RCC 7860 (cell line): ENCODE data around the gene MICALL2.
"Not testable (repeated sequence)": the region's sequence is repeated elsewhere in the genome, so short reads cannot be mapped to it uniquely, and the experiment has no call there.

Experiments used
- DNase-seq: peaks from one replicate; pipeline ENCODE4 v3.0.0-alpha.2; 2015; ENCODE audit warnings: low spot score
- FAIRE-seq: peaks from 2 replicates; lab custom pipeline; 2012; peaks lifted over from hg19 to GRCh38; lab: Jason Lieb, UNC

MICALL2 gene

DNA sequence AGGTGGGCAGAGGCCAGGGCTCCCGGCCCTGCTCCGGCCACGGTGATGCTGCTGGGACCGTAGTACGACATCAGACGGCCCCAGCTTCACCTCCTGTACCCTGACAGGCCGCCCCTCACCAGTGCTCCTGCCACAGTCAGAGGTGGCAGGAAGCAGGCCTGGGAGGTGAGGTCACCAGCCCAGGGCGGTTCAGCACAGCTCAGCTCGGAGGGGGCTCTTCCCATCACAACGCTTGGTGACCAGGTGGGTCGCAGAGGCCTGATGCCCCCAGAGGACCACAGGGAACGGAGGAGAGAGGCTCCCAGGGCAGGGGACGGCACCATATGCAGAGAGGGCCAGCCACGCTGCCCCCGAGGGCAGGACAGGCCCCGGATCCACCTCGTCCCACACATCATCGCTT is 8.8 kb downstream of the MICALL2 start:
- no peak for DNase-seq
- no peak for FAIRE-seq

- FAIRE-seq, result no peak
- no peak for DNase-seq
Measured at GRCh38 chr7:1449951-1450350, 9.3 kb downstream of the MICALL2 start.

- no peak for DNase-seq
- no peak for FAIRE-seq
Measured at GRCh38 chr7:1449501-1449900, 9.8 kb downstream of the MICALL2 start.

GRCh38 chr7:1448958-1449357 is 10.3 kb downstream of the MICALL2 start:
- FAIRE-seq (no peak), DNase-seq (no peak)

GRCh38 chr7:1447551-1448244 is 11.6 kb downstream of the MICALL2 start:
- DNase-seq (no peak), FAIRE-seq (no peak)

DNA sequence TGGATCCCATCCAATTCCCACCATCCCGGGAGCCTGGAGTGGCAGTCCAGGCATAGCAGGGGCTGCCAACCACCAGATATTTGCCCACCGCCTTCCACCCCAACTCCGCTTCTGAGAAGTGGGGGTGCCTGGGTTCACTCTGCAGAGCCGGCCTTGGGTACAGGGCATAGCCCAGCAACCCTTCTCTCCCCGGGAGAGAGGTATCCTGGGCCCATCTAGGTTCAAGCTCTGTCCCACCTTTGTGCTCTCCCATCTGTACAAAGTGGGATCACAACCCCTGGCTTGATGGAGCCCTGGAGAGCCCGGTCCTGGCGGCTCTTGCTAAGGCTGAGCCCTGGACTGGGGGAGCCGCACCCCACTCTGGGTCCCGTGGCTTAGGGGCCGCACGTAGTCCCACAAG is 12.2 kb downstream of the MICALL2 start:
- no peak for DNase-seq
- no peak for FAIRE-seq

GRCh38 chr7:1446620-1447032 is 12.6 kb downstream of the MICALL2 start:
- no peak for FAIRE-seq
- no peak for DNase-seq

- not testable (repeated sequence) for DNase-seq, FAIRE-seq
Measured at GRCh38 chr7:1446026-1446425, 13.2 kb downstream of the MICALL2 start.

GRCh38 chr7:1445341-1445740 is 13.9 kb downstream of the MICALL2 start:
- no peak for FAIRE-seq
- no peak for DNase-seq

DNA sequence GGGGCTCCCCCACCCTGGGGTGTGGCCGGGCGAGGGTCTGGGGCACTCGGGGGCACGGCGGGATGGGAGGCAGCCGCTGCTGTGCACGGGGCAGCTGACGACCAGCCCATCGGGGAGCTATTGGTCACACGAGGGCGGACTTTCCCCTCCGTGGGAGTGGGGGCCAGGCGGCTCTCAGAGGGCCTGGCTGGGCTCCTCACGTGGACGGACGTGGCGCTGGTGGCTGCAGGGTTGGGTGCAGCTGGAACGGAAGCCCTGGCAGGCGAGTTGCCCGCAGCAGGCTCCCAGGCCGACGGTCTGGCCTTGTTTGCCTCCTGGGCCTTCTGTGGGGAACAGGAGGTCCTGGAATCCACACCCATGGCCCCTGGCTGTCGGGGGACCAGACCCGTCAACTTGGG is 14.3 kb downstream of the MICALL2 start:
- DNase-seq, result no peak
- FAIRE-seq, result no peak

- FAIRE-seq, result no peak
Measured at GRCh38 chr7:1444214-1444924, 14.9 kb downstream of the MICALL2 start.

DNA sequence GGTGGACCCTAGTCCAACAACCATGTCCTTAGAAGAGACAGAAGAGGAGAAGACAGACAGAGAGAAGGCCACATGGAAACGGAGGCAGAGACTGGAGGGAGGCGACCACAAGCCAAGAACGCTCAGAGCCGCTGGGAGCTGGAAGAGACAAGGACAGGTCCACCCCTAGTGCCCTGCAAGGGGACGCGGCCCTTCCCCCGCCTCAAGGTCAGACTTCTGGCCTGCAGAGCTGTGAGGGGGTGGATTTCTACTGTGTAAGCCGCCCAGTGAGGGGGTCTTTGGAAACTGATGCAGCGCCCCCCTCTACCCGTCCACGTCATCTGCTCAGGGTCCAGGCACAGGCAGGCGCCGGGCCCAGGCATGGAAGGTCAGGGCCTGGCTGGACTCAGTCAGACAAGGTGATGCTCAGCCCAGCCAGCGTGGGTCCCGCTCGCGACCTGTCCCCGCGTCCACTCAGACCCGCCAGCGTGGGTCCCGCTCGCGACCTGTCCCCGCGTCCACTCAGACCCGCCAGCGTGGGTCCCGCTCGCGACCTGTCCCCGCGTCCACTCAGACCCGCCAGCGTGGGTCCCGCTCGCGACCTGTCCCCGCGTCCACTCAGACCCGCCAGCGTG is 15.6 kb downstream of the MICALL2 start:
- not testable (repeated sequence) for FAIRE-seq

More at GRCh38 chr7:1444214-1444924, 14.9 kb downstream of the MICALL2 start:
- no peak for DNase-seq

GRCh38 chr7:1442355-1443124 is 16.7 kb downstream of the MICALL2 start:
- DNase-seq (no peak), FAIRE-seq (no peak)

More for the DNA sequence above, 15.6 kb downstream of the MICALL2 start:
- DNase-seq, result not testable (repeated sequence)

DNA sequence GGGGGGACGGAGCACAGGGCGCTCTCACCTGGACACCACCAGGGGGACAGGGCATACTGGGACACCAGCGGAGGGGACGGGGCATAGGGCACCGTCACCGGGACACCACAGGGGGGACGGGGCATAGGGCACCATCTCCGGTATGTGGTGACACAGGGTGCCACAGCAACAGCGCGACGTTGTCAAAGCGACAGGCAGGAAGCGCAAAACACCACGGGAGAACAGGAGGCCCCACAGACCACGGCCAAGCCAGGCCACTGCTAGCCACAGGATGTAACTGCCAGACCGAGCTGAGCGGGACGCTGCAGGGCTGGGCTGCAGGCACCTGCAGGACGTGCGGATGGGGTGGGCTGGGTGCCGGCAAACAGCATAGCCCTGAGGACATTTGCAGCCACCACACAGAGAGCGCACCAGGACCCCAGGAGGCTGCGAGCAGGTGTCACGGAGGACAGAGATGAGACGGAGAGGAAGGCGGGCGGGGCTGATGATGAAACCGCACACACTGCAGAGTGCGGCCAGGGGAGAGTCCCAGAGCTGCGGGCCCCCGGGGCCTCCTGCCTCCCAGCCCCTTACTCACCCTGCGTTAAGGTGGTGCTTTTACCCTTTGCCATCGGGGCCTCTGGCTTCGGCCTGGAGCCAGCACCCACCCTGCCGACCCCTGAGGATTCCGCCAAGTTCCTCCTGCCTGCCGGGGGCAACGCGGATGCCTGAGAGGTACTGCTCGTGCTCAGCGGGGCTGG is 17.5 kb downstream of the MICALL2 start:
- DNase-seq (no peak), FAIRE-seq (no peak)

- FAIRE-seq (no peak), DNase-seq (no peak)
Measured at GRCh38 chr7:1440620-1441019, 18.6 kb downstream of the MICALL2 start.

DNA sequence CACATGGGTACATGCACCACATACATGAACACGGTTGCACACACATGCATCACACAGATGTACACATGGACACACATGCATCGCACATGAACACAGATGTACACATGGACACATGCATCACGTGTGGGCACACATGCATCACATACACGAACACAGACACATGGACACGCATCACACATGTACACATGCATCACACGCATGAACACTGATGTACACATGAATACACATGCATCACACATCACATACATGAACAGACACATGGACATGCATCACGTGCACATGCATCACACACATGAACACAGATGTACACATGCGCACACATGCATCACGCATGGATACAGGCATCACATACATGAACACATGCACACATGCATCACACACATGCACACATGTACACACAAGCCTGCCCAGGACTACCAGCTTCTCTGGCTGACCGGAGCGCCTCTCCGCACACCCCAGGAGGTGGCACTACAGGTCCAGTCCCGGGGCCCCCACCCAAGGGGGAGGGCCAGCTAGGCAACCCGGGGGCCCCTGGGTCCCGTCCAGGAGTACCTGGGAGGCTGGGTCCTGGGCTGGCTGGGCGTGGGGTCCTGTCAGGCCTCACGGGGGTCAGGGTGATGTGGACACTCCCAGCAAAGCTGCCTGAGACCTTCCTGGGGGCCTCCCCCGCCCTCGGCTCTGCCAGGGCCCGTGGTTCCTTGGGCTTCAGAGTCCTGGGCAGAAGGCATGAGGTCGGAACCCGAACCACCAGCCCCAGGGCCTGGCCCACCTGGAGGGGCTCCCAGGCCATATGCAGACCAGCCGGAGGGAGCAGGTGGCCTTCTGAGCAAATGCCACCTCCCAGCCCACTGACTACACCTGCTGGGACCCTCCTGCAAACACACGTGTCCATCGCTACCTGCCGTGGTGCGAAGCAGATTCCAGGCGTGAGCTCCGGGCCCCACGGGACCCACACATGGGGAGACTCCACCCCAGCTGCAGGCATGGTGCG is 19.6 kb downstream of the MICALL2 start:
- DNase-seq (no peak), FAIRE-seq (no peak)

- no peak for DNase-seq
- no peak for FAIRE-seq
Measured at GRCh38 chr7:1438821-1439220, 20.4 kb downstream of the MICALL2 start.

GRCh38 chr7:1438208-1438607 is 21.1 kb downstream of the MICALL2 start:
- no peak for FAIRE-seq
- no peak for DNase-seq

DNA sequence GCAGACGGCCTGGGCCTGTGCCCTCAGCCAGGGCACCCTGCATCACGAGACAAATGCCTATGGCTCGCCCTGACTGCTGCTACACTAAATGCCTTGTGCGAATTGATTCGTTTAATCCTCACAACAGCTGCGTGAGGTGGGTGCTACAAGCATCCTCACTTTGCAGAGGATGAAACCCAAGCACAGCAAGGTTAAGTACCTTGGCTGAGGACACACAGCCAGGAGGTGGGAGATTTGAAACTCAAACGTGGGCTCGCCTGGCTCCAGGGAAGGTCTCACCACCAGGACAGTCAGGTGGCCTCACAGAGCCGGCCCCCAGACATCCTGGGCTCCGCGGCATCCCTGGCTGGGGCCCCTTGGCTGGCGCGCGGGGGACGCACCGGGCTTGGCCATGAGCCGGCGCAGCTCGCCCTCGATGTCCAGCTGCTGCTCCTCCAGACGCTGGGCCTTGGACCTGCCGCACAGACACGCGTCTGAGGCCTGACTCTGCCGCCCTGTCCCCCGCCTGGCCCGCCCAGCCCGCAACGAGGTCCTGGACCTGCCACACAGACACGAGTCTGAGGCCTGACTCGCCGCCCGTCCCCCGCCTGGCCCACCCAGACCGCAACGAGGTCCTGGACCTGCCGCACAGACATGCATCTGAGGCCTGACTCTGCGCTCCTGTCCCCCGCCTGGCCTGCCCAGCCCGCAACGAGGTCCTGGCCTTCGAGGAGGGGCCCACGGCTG is 22.0 kb downstream of the MICALL2 start:
- no peak for FAIRE-seq
- DNase-seq, result no peak
